GM20431 (cell line): ENCODE measurements around the gene SLFN12L.
"Not testable (repeated sequence)": the region's sequence is repeated elsewhere in the genome, so short reads cannot be mapped to it uniquely, and the experiment has no call there.

ENCODE experiments used
- in situ Hi-C: fragments of 300-500 bp; cut with MseI, MboI; formaldehyde crosslinking; loops from one replicate; pipeline ENCODE4 v1.15.0; 2020; ENCODE audit warnings: low sequenced_read_pairs; ENCODE audit not compliant: unreplicated experiment

Gene SLFN12L

DNA sequence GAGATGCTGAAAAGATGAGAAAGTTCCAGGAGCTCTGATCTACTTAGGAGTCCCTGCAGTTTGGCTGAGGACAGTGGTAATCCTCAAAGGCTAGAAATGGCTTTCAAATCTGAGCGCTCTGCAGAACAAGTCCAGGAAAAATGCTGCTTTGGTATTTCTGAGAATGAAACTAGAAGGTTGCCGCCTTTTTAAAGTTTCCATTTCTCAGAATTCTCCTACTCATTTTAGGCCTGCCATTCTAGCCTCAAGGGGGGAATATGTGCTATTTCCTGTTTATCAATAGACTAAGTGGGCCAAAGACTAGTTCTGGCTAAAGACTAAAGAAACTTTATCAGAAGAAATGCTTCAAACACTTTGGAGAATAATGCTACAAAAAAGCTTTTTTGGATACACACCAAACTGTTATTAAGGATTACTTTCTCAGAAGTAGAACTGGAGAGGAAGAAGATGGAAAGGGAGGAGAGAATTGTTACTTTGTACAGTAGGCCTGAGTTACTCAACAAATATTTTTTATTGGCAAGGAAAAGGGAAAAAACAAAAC, at the start of gene SLFN12L:
SLFN12L (minus strand) TSS at position 78 of the 541 bp plus-strand sequence. CDS start 15,314 bp downstream, outside the sequence.
- in situ Hi-C loops = loop anchor here (10.0 to 25.0 kb wide), 2 partner anchors 223 to 375 kb away; no protein-coding TSS in a partner anchor

DNA sequence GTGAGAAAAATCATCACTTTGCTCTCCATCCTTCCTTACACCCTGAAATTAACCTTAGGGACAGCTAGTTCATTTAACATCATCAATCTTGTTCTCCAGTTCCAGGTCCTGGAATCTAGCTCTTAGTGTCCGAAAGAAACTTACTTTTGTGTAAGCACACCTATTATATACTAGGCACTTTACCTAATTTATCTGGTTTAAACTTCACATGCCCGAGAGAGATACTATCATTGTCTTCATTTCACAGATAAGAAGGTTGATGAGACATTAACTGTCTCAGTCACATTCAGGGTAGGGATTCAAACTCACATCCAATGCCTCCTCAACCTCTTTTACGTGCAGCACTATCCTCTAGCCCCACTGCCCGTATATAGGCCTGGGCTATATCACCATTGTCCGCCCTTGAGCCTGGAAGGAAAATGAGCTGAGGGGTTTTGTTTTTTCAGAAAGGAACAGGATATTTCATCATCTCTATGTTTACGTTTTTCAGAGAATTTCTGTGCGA, 49.1 kb upstream of the SLFN12L start:
- in situ Hi-C loops = no loop called here

DNA sequence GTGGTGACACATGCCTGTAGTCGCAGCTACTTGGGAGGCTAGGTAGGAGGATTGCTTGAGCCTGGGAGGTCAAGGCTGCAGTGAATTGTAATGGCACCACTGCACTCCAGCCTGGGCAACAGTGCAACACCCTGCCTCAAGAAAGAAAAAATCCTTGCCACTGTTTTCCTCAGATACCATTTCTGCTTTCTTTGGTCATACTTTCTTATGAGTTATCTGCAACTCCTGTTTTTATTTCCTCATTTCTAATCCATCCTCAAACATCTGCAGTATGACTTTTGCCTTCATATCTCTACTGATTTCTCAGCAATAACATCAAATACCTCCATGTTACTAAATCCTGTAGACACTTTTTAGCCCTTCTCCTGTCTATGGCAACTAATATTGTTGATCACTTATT, 46.6 kb upstream of the SLFN12L start:
- in situ Hi-C loops = no loop called here

GRCh38 chr17:35578929-35579432, 41.5 kb upstream of the SLFN12L start:
- in situ Hi-C loops = no loop called here

DNA sequence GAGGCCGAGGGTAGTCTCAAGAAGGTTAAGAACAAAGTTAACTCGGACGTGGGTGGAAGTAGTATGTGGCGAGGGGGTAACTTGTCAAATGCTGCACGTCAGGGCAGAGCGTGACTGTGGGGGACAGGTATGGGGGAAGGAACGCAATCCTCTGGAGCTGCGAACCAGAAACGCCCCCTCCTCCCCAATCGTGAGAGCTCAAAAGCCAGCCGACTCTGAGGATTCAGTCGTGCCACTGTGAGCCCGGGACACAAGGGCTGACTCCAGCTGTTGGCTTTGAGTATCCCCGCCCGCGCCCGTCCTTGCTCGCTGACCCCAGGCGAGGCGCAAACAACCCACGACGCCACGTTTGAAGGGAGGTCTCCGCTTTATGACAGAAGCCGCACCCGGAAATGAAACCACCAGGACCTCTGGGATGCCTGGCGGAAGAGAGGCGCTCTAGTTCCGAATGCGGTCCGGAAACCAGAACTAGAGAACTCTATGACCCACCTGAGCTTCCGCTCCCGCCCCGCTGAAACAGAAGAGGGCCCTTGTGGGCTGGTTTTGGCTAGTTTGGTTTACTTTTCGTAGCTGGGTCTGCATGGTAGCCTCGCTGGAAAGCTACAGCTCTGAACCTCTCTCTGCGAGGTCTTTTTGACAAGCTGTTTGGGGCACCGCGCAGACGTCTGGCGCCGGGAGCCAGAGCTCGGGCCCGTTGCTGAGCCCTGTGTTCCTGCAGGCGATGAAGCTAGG, 40.9 kb upstream of the SLFN12L start, which contains the start of gene PEX12:
PEX12 (minus strand) TSS at position 375 of the 732 bp plus-strand sequence. CDS start 550 bp downstream, outside the sequence.
- in situ Hi-C loops = no loop called here

DNA sequence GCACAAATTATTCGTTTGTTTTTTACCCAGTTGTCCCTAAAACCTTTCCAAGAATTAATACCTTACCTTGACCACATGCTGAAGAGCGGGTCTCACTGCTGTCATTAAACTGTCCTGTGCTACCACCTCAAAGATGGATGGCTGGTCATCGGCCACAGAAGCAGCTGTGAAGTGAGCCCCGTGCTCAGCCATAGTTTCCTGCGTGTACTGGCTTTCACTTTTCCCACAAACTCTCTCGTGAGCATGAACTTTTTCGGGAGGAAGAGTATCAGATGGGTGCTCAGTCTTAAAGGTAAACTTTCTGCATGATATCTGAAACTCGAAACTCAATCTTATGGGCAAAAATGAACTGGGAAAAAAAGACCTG, 40.3 kb upstream of the SLFN12L start:
- in situ Hi-C loops = no loop called here

- in situ Hi-C loops = no loop called here
Observed at GRCh38 chr17:35575759-35576158, 38.3 kb upstream of the SLFN12L start.

GRCh38 chr17:35569405-35569804, 31.9 kb upstream of the SLFN12L start:
- in situ Hi-C loops = no loop called here

DNA sequence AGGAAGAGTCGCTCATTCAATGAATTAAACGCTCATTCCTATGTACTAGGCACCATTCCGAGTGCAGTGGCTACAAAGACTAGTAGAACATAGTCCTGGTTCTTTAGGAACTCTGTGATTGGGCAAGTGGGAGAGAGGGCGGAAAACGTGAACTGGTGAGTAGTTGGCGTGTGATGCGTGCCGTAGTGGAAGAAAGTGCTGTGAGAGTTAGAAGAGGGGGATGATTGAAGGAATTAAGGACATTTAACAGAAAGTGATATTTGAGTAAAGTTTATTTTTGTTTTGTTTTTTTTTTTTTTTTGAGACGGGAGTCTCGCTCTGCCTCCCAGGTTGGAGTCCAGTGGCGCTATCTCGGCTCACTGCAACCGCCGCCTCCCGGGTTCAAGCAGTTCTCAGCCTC, 31.1 kb upstream of the SLFN12L start:
- in situ Hi-C loops = no loop called here

GRCh38 chr17:35566968-35567367, 29.5 kb upstream of the SLFN12L start:
- in situ Hi-C loops = no loop called here

- in situ Hi-C loops = not testable (repeated sequence)
Observed at GRCh38 chr17:35563181-35563580, 25.7 kb upstream of the SLFN12L start.

- in situ Hi-C loops = no loop called here
Observed at GRCh38 chr17:35560703-35561102, 23.2 kb upstream of the SLFN12L start, which contains the start of gene SLFN14. TSS of gene SLFN14 (minus strand) at chr17:35560819. CDS start at chr17:35558062, 2,757 bp downstream.

GRCh38 chr17:35559495-35560210, 22.2 kb upstream of the SLFN12L start:
- in situ Hi-C loops = no loop called here

DNA sequence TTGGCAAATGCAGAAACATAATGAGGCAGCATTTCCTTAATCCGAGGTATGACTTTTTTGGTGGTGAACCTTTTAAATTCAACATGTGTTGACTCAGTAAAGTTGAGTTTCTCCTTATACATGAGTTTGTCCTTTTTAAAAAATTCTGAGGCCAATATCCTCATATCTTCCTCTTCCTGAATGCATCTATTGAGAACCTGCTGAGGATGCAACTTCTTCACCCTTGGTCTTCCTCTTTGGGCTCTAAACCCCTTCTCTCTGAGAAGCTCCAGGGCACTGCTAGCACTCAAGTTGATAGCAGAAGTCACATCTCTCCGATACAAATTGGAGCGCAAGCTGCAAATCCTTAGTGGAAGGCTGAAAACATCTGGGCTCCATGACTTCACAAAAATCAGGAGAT, 19.9 kb upstream of the SLFN12L start:
- in situ Hi-C loops = no loop called here

DNA sequence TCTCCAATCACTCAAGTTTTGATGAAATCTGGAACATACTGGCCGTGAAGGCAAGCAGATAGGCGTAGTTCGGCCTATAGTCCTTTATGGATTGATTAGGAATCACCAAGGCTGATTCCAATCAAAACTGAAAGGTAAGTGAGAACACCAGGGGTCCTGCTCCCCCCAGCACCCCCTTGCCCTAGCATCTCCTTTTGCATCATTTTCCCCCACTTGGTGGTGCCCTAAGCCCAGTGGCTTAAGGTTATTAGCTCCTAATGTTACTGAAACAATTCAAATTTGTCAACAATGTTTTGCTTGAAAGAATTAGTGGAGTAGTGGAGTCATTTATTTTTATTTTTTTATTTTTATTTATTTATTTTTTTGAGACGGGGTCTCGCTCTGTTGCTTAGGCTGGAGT, 18.2 kb upstream of the SLFN12L start:
- in situ Hi-C loops = no loop called here

DNA sequence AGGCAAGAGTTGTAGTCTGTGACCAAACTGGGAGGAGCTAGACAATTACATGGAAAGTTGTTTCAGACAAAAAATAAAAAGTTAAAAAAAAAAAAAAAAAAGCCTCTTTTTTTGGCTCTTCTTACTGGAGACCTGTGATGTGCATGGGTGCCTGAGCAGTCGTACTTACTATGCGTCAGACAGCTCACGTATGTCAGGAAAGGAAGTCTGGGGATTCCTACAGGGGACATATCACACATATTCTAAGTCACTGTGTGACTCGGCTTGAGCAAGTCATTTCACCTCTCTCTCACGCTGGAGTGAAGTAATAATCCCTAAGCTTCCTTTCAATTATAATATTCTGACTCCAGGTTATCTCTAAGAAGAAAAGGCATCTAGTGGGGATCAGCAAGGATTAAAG, 17.2 kb upstream of the SLFN12L start:
- in situ Hi-C loops = no loop called here

- in situ Hi-C loops = no loop called here
Observed at GRCh38 chr17:35553310-35553709, 15.8 kb upstream of the SLFN12L start.

DNA sequence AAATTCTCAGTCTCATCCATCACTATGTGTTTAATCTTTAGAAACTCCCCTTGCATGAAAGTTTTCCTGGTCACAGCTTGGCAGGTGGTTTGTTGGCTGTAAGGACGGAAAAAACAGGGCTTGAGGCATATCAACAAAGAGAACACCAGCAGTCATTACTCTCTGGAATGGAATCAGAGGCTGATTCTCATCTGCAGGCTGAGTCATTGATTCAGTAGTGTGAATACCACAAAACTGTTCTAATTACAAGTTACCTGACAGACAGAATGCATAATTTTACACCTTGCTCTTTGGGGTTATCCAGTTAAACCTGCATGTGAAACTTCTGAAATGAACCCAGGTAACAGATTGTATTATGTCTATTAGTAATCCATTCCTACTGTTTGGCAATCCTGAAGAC, 11.5 kb upstream of the SLFN12L start:
- in situ Hi-C loops = loop anchor here (25.0 kb wide), 1 partner anchor 387 kb away; no protein-coding TSS in a partner anchor

GRCh38 chr17:35548208-35548810, 10.8 kb upstream of the SLFN12L start:
- in situ Hi-C loops = loop anchor here (25.0 kb wide), 1 partner anchor 386 kb away; no protein-coding TSS in a partner anchor

DNA sequence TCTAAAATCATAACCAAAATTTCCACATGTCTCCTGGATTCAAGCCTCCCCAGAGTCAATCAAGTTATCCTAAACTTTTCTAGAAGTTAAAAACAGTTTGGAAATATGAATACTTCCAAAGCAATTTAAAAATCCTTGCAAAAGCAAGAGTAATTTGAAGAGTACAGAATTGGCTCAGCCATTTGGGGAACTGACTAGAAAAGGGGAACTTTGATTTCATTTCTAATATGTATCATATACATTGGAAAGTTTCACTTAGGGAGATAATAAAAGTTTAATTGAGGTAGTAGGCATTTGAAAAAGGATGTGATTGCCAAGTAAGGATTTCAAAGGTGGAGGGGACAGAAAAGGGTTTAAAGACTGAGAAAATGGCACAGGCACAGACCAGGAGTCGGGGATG, 9.0 kb upstream of the SLFN12L start:
- in situ Hi-C loops = loop anchor here (25.0 kb wide), 1 partner anchor 384 kb away; no protein-coding TSS in a partner anchor
